HG03095 (cell line): Measurements from ENCODE around the gene TMTC4.

ENCODE experiments used
- ATAC-seq: cut with Tn5 transposase; IDR thresholded peaks from one replicate; pipeline ENCODE4 v1.9.1; 2021; ENCODE audit warnings: moderate library complexity; ENCODE audit not compliant: unreplicated experiment

The TMTC4 gene

DNA sequence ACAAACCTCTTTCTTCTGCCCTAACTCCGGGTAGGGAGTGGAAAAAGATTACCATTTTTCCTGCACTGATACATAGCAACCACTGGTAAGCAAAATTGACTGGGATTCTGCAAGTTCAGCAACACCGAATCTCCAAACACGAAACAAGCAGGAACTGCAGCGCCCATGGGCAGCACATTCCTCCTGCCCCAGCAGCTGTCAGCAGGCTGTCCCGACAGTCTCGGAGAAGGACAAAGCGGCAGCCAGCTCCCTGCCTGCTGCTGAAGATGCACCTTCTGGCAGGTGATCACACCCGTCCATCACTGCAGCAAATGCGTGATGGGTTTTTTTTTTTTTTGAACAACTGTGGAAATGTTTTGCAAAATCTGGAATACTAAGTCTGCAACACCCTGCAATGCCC, 6.7 kb downstream of the TMTC4 start:
- no peak for ATAC-seq

DNA sequence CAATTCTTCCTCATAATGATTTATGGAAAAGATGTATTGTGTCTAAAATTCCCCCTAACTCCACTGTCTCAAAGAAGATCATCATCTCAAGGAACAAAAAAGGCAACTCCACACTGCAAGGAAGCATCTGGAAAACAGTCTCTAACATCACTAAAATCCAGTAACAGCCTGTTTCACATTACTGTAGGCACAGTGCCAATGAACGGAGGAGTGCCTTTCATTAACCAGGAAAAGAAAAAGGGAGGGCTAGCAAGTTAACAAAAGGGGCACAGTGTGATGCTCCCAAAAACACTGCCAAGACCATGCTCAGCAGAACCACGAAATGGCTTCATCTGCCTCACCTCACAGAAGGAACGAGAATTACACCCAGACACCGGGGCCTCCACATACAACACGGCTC, 8.5 kb downstream of the TMTC4 start:
- no peak for ATAC-seq

DNA sequence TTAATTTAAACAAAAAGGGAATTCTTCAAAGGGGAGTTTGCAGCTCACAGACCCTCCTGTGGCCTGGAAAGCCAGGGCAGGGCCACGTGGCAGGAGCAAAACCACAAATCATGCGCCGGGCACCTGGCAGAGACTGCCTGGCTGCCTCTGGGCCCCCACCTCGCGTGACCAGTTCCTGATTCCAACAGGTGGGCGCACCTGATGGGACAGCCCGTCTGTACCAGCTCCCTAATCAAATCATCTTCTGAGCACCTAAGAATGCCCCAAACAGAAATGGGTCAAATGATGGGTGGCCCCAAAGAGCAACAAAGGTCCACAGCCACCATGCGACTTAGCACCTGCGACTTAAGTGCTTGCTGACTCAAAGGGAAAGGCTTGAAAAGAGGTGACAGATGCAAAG, 9.2 kb downstream of the TMTC4 start:
- ATAC-seq, result no peak

DNA sequence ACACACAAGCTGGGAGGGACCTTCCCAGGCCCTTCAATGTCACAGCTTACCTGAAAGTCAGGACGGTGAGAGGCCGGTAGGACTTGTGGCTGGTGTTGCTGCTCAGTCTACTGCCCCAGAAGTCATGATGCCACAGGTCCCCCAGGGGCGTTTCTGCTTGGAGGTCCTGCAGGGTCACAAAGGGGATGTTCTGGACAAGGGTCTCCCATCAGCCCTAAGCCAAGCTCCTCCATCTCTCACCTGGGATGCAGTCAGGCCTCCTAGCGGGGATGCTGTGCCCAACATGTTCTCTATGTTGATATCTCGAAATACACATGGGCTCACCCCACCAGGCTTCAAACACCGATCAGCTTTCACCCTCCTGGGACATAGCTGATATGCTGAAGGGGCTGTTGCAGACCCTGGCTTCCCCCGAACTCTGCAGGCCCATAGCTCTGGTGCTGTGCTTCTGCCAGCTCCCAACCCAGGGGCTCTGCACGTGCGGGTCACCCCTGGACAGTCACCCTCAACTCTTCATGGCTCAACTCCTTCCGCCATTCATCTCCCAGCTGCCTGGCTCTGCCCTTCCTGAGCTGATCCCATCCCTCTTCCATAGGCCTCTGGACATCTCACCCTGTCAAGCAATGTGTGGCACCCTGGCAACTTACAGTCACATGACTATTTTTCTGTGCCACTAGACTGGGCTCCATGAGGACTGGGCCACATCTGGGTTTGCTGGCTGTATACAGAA, 10.3 kb downstream of the TMTC4 start:
- ATAC-seq, result no peak

DNA sequence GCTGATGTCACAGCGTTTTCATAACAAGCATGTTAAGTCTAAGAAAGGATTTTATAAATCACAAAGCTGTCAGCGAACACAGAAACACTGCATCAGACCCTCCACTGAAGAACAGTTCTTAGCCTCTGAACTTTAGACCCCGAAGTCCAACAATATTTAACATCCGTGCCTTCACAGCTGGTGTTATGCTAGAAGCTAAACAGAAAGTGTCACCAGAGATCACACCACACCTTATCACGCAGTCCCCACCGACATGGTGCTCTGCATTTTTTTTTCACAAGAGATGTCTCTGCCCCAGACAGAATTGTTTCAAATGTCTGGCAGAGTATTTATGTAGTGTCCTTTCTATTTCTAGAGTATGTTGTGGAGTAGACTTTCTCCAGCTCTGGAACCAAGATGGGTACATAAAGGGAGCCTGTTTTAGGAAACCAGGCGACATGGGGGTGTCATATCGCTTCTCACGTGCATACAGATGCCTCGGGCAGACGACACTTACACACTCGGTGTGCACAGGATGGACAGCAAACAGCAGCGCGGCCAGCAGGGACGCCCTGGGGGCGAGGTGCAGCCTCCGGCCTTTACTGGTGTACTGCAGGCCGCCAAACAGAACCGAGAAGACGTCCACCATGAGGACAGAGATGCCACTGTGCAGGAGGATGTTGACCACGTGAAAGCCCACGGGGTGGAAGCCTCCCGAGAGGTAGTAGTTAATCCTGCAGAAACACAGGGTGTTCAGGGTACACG, 12.0 kb downstream of the TMTC4 start:
- no peak for ATAC-seq

DNA sequence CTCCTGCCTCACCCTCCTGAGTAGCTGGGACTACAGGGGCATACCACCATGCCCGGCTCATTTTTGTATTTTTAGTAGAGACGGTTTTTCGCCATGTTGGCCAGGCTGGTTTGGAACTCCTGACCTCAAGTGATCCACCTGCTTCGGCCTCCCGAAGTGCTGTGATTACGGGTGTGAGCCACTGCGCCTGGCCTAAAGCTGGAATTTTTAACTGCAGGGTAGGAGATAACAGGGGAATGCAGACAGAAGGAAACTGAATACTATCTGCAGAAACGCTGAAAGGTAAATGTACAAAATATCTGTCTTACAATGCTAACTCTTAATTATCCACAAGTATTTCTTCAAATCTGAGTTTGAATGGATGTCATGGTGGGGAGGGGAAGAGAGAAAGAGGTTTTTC, 13.8 kb downstream of the TMTC4 start:
- ATAC-seq, result no peak

DNA sequence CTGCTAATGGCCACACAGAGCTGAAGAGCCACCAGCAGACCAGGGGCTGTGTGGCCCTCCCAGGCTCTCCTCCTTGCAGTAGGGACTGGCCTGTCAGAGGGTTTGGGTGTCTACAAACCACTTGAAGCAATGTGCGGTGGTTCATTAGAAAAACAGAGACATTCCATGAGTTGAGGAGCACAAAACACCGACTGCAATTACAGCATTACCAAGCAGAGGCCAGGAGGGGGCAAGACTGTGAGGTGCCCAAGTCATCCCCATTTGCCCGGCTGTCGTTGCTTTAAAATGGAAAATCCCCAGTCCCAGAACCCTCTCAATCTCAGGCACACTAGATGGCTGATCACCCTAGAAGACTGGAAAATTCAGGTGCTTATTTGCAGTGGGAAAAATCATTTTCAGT, 15.0 kb downstream of the TMTC4 start:
- ATAC-seq, result no peak

DNA sequence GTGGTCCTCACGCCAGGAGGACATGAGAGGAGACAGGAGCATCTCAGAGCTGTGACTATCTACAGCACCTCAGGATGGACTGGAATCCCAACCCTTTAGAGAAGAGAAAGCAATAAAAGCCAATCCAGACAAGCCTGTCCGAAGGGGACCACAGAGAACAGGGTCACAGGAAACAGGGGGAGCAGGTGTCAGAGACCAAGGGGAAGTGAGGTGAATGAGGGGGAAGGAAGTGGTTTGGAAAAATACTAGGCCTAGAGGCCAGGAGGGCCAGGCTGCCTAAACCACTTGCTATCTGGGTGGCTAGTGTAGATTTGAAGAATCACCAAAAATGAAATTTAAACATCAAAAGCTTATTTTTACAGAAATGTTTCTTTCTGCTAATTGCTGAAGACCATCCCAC, 16.2 kb downstream of the TMTC4 start:
- peak; percentile 73 for ATAC-seq

DNA sequence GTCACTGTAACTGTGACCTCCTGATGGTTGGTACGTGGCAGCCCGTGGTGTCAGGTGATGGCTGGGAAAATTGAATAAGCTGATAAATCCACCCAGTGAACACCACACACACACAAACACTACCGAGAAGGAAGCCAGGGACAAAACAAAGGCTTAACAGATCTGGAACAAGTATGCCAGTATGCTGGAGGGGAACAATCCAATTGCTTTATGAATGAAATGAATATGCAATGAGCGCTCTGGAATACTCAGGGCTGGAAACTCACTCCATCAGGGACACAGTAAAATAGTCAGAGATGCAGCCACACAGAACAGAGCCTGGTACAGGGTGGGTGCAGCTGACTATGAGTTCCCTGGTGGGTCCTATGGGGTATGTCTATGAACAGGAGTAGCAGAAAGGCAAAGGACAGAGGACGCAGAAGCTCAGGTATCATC, 16.7 kb downstream of the TMTC4 start:
- ATAC-seq, result peak; percentile 12

DNA sequence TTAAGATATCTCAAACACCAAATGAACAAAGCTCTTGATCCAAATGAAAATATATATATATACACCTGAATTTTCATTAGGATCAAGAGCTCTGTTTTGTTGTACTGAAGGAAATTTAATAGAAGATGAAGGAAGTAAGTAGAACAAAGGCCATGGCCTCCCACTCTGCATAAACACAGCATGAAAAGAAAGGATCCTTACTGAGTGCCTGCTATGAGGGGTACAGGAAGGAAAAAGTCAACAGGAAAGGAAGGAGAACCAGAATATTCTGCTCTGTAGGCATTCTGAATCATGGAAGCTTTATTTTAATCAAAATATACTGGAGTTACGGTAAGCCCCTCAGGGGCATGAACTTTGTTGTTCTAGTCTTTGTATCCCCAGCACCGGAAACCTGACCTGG, 22.1 kb downstream of the TMTC4 start:
- ATAC-seq, result no peak

DNA sequence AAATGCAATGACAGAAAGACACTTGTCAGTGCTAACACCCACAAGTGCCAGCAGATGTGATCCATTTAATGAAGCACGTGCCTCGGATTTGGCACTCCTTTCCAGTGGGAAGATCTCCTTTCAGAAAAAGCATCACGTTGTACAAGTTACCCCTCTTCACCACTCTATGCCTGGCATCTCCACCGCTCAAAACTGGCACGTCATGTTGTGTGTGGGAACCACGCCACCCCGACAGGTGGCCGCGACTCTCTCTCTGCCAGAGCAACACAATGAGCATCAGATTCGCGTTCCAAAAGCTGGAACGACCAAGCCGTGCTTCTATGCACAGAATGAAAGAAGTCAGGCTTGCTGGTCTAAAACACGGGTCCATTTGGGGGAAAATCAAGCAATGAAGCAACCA, 24.3 kb downstream of the TMTC4 start:
- no peak for ATAC-seq

DNA sequence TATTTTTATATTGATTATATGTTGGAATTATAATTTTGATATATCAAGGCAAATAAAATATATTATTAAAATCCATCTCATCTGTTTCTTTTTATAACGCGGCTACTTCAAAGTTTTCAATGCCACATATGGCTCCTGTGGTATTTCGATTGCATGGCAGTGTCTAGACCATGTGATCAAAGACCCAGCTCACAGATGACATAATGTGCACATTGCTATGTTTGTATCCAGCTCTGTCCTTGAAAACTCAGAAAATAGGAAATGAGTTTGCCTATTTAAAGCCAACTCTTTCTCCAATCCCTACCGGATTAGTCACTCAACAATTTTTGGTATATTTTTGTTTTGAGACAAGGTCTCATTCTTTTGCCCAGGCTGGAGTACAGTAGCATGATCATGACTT, 26.2 kb downstream of the TMTC4 start:
- ATAC-seq, result no peak

DNA sequence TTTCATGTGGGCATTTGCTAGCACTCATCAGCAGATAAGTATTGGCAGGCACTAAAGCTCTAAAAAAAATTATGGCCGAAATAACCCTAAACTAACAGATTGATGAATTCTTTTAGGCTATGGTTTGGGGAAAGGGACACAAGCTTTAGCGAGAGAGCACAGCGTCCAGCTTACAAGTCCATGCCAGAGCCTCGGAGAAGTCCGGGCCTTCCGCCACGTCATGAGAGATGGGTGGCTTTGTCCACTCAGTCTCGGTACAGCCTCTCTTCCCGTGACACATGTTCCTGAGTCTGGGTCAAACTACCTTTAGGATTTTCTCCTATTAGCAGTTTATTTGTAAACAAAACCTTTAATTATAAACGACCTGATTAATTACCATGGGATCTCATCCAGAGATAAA, 27.7 kb downstream of the TMTC4 start:
- ATAC-seq, result no peak

DNA sequence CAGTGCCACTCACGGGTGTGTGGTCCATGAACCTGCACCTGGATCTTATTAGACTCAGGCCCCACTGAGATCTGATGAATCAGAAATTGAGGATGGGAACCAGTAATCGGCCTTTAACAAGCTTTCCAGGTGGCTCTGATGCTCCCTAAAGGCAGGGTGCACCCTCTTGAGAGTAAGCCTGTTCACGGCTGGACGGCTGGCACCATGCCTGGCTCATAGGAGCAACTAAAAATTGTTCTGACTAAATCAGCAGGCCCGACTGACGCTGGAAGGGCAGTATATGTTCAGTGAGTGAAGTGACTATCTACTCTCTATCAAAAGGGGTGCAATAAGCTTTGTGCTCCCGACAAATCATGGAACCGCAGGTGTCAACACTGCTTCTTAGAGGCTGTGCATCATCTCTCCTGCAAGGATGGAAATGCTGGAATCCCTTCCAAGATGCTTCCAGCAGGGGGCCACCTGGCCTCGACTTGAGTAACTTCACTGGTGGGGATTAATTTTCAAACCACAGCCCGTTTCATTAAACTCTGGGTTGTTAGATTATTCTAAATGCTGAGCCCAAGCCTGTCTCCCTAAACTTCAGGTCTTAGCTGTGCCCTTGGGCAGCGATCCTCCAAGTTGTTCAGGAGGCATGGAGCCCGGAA, 28.4 kb downstream of the TMTC4 start:
- no peak for ATAC-seq

DNA sequence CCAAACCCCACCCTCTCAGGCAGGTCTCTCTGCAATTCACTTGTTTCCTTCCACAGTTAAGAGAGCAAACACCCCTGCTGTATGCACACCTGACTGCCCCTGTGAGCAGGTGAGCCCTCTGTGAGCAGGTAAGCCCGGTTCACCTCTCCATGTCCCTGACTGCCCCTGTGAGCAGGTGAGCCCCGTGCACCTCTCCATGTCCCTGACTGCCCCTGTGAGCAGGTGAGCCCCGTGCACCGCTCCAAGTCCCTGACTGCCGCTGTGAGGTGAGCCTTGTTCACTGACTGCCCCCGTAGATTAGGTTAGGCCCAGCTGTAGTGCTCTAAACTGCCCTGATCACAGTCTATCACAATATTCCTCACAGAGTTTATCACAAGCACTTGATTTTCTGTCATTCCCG, 29.2 kb downstream of the TMTC4 start:
- no peak for ATAC-seq

DNA sequence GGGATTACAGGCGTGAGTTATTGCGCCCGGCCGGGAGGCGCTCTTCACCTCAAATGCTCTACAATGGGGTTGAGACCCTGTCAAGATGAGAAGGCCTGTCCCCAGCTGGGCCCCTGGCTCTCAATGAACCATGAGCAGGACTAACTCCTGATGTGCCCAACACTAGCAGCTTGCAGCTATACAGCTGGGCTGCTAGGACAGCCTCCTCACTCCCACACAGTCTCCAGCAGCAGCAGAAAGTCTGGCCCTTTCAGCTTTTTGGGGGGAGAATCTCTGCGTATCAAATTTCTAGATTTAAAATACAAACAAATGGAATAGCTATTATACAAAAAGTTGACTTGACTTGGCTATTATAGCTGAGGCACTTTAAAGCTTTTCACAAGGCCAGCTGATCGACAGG, 30.2 kb downstream of the TMTC4 start:
- ATAC-seq, result no peak

DNA sequence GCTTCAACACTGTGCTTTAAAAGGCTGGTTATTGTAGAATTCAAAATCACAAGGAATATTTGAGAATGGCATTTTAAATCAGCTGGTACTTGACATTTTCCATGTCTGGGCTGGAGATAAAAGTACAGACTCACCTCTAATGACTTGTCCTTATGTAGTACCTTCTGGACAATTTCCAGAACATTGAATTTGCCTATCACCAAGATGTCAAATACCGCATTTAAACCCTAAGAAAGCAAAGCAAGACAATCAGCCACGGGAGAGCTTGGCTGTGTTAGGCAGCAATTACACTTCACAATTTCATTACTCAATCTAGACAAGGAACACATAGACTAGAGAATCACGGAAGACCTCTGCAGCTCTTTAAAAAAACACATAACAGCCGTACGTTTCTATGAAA, 36.8 kb downstream of the TMTC4 start:
- no peak for ATAC-seq

DNA sequence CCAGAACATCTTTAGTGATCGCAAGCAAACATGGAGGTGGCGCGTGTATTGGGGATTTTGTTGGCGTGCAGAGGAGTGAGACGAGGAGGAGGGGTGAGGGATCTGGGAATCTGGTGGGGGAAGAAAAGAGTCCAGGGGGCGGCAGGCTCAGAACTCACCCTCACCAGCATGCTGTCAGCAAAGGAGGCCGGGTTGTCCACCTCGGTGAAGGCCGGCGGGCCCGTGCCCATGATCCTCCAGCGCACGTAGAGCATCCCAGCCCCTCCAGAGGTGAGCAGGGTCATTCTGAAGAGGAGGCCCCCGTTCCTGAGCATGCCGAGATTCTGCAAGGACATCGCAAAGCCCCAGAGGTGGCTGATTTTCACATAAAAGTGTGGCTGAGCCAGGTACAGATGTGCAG, 37.2 kb downstream of the TMTC4 start:
- ATAC-seq, result no peak

DNA sequence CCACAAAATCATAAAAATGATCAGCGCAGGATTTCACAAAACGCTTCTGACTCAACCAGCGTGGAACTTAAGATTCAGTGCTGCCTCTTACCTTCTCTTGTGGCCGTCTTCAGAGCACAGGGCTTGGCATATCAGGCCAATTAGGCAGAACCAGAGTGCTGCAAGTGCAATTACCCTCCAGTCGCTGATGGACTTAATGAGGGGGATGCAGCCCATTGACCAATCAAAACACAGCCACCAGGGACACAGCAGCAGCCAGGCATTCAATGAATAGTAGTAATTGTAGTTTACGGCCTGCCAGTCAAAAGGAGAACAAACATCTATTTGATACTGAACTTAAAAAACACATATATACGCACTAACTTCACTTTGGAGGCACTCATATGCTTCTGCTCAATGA, 38.2 kb downstream of the TMTC4 start:
- no peak for ATAC-seq

DNA sequence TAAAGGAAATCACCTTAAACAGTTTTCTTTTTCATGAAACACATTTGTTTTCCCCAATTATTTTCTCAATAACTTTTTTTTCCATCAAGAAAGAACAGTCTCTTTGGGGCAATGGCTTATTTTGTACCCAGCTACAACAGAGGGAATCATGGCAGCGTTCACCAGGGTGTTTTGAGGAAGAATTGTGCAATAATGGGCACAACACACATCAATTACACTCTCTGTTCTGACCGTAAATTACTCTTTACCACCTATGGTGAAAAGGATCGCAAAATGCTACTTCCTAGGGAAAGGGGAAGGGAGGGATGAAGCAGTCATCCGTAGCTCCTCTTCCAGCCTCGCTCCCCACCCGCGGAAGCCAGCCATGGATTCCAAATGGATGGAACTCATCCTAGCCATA, 38.6 kb downstream of the TMTC4 start:
- no peak for ATAC-seq

DNA sequence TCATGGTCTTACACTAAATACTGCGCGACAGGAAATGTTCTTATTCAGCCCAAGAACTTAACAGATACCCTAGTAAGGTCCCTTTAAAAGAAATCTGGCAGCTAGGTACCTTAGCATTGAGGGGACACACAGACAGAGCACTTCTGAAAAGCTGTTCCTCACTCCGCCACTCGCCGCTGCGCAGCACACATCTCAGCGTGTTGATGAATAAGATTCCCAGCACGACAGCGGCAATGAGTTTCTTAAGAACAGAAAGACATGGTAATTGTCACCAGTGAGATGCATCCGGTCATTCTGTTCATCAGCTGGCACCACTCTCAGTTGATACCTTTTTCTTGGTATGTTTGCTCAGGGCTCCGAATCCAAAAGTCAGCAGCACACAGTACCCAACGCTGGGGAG, 39.9 kb downstream of the TMTC4 start:
- no peak for ATAC-seq

DNA sequence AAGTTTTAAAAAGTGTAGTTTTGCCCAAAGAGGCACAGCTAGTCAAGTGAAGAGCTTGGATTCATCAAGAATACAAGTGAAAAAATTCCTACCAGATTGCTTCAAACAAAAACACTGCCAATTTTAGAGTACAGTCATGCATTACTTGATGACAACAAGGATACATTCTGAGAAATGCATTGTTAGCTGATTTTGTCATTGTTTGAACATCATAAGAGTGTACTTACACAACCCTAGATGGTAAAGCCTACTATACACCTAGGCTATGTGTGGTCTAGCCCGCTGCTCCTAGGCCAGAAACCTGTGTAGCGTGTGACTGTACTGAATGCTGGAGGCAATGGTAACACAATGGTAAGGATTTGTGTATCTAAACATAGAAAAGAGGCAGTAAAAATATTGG, 41.1 kb downstream of the TMTC4 start:
- no peak for ATAC-seq
